SK-N-SH treated with all-trans-retinoic acid at 6 μM for 48 hours (cell line): ENCODE data around the gene SLC24A4.

Experiments
- ARNTL ChIP-seq: fragments of 450-650 bp; formaldehyde crosslinking; IDR thresholded peaks from 2 replicates; pipeline ENCODE4 v1.5.0; 2020; ENCODE audit warnings: low read depth, mild to moderate bottlenecking, moderate library complexity, borderline replicate concordance
- ESRRG ChIP-seq: fragments of 250-450 bp; sonication (Bioruptor Pico); IDR thresholded peaks from 2 replicates; pipeline ENCODE4 v1.6.1; 2021; ENCODE audit warnings: mild to moderate bottlenecking
- GLIS3 ChIP-seq: fragments of 250-450 bp; sonication (Bioruptor Pico); IDR thresholded peaks from 2 replicates; pipeline ENCODE4 v1.5.0; 2020; ENCODE audit warnings: mild to moderate bottlenecking, moderate library complexity
- POU6F1 ChIP-seq: fragments of 250-450 bp; sonication (Bioruptor Pico); IDR thresholded peaks from 2 replicates; pipeline ENCODE4 v1.8.0; 2021; ENCODE audit warnings: low read depth, mild to moderate bottlenecking, moderate library complexity, borderline replicate concordance
- TOX ChIP-seq: fragments of 250-450 bp; sonication (Bioruptor Pico); IDR thresholded peaks from 2 replicates; pipeline ENCODE4 v1.8.0; 2021; ENCODE audit warnings: mild to moderate bottlenecking, moderate library complexity, borderline replicate concordance
- ZFP3 ChIP-seq: fragments of 250-450 bp; sonication (Bioruptor Pico); IDR thresholded peaks from 2 replicates; pipeline ENCODE4 v1.5.0; 2020; ENCODE audit warnings: mild to moderate bottlenecking, moderate library complexity
- ZFP30 ChIP-seq: fragments of 450-650 bp; formaldehyde crosslinking; IDR thresholded peaks from 2 replicates; pipeline ENCODE4 v1.5.0; 2022; ENCODE audit warnings: mild to moderate bottlenecking, moderate library complexity
- ZNF70 ChIP-seq: fragments of 450-650 bp; formaldehyde crosslinking; IDR thresholded peaks from 2 replicates; pipeline ENCODE4 v1.5.0; 2020; ENCODE audit warnings: mild to moderate bottlenecking, moderate library complexity
- ZNF8 ChIP-seq: fragments of 450-650 bp; formaldehyde crosslinking; IDR thresholded peaks from 2 replicates; pipeline ENCODE4 v1.5.0; 2020; ENCODE audit warnings: mild to moderate bottlenecking, moderate library complexity
- TF ChIP-seq, protein P1 (sequence below): fragments of 250-450 bp; sonication (Bioruptor Pico); IDR thresholded peaks from 2 replicates; pipeline ENCODE4 v1.8.0; 2020; ENCODE audit warnings: mild to moderate bottlenecking, moderate library complexity, borderline replicate concordance

DNA sequence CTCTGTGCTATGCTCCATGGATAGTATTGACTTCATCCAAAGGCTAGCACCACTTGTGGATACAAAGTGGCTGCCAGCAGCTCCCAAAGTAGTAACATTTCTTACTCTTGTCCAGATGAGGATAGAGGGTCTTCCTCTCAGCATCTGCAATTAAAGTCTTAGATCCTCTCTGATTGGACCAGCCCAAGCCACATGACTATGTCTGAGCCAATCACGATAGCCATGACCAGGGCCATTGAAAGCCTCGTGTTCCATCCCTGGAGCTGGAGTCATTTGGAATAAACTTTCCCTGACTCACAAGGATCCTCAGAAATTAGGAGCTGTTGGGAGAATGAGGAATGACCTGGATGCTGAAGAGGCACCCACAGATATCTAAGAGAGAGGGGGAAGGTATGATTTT, 28.5 kb upstream of the SLC24A4 start:
- TF ChIP-seq ZNF70 (CRISPR knock-in tag) (no peak), ZFP3 (CRISPR knock-in tag) (no peak), POU6F1 (CRISPR knock-in tag) (no peak), TOX (CRISPR knock-in tag) (no peak), ESRRG (CRISPR knock-in tag) (no peak), GLIS3 (CRISPR knock-in tag) (no peak), ZNF8 (CRISPR knock-in tag) (no peak), ZFP30 (CRISPR knock-in tag) (no peak), ARNTL (CRISPR knock-in tag) (no peak)
- TF ChIP-seq, protein P1, sequence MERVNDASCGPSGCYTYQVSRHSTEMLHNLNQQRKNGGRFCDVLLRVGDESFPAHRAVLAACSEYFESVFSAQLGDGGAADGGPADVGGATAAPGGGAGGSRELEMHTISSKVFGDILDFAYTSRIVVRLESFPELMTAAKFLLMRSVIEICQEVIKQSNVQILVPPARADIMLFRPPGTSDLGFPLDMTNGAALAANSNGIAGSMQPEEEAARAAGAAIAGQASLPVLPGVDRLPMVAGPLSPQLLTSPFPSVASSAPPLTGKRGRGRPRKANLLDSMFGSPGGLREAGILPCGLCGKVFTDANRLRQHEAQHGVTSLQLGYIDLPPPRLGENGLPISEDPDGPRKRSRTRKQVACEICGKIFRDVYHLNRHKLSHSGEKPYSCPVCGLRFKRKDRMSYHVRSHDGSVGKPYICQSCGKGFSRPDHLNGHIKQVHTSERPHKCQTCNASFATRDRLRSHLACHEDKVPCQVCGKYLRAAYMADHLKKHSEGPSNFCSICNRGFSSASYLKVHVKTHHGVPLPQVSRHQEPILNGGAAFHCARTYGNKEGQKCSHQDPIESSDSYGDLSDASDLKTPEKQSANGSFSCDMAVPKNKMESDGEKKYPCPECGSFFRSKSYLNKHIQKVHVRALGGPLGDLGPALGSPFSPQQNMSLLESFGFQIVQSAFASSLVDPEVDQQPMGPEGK (CRISPR knock-in tag), result no peak
